IPS-NIHi7 (cell line): ENCODE results near the gene SCN4B.
"Not testable (repeated sequence)": the region's sequence is repeated elsewhere in the genome, so short reads cannot be mapped to it uniquely, and the experiment has no call there.

Source experiments
- DNase-seq: peaks from one replicate; pipeline ENCODE4 v3.0.0; 2012; ENCODE audit warnings: mixed read lengths; ENCODE audit errors: extremely low spot score

Gene SCN4B

GRCh38 chr11:118152552-118153471, at the start of gene SCN4B:
TSS of gene SCN4B (minus strand) at chr11:118152823. CDS start at chr11:118152673, 150 bp downstream.
- peak; percentile 87 for DNase-seq

- DNase-seq, result no peak
Observed at GRCh38 chr11:118201966-118202365, 49.3 kb upstream of the SCN4B start.

- DNase-seq, result no peak
Observed at GRCh38 chr11:118200901-118201680, 48.5 kb upstream of the SCN4B start.

GRCh38 chr11:118200497-118200896, 47.9 kb upstream of the SCN4B start:
- no peak for DNase-seq

GRCh38 chr11:118199135-118199534, 46.5 kb upstream of the SCN4B start:
- DNase-seq, result no peak

- DNase-seq, result peak; percentile 88
Observed at GRCh38 chr11:118198370-118198769, 45.7 kb upstream of the SCN4B start.

GRCh38 chr11:118194835-118195627, 42.4 kb upstream of the SCN4B start:
- DNase-seq, result no peak

- no peak for DNase-seq
Observed at GRCh38 chr11:118193910-118194566, 41.4 kb upstream of the SCN4B start.

GRCh38 chr11:118192817-118193216, 40.2 kb upstream of the SCN4B start:
- DNase-seq, result not testable (repeated sequence)

GRCh38 chr11:118190942-118191506, 38.4 kb upstream of the SCN4B start:
- DNase-seq, result not testable (repeated sequence)

GRCh38 chr11:118186346-118187107, 33.9 kb upstream of the SCN4B start:
- DNase-seq, result no peak

GRCh38 chr11:118184784-118185579, 32.4 kb upstream of the SCN4B start:
- no peak for DNase-seq

GRCh38 chr11:118183691-118184090, 31.1 kb upstream of the SCN4B start:
- not testable (repeated sequence) for DNase-seq

- DNase-seq, result peak; percentile 79
Observed at GRCh38 chr11:118180300-118180703, 27.7 kb upstream of the SCN4B start.

GRCh38 chr11:118176778-118177134, 24.1 kb upstream of the SCN4B start:
- DNase-seq, result no peak

GRCh38 chr11:118175993-118176777, 23.6 kb upstream of the SCN4B start, which contains the start of gene SCN2B:
TSS of gene SCN2B (minus strand) at chr11:118176639. CDS start at chr11:118176431, 208 bp downstream.
- no peak for DNase-seq

GRCh38 chr11:118175031-118175992, 22.7 kb upstream of the SCN4B start:
- no peak for DNase-seq
